Gastrocnemius medialis (tissue), 4 donors: ENCODE data around the gene ASPG.

ENCODE experiments used
- CTCF ChIP-seq, 5 experiments: fragments of 450-650 bp in 3 of 5; fragments of 200-600 bp in 2 of 5; sonication (generic) in 2 of 5; IDR thresholded peaks in 4 of 5; conservative IDR thresholded peaks in 1 of 5; 1 replicate in 4 of 5; 2 replicates in 1 of 5; pipeline ENCODE4 v1.5.1; 2016 to 2019; ENCODE audit warnings: antibody characterized with exemption in 5 of 5, mild to moderate bottlenecking in 3 of 5, moderate library complexity in 3 of 5
- POLR2A ChIP-seq, 2 donors: fragments of 450-650 bp; IDR thresholded peaks; one replicate each; pipeline ENCODE4 v1.6.1; 2017; ENCODE audit warnings: antibody characterized with exemption in 2 of 2, mild to moderate bottlenecking in 2 of 2, moderate library complexity in 2 of 2

GRCh38 chr14:104162495-104162894 is 77.0 kb downstream of the ASPG start:
- TF ChIP-seq CTCF (IDR thresholded peaks at IDR 0.05 in 4 of 5, conservative IDR thresholded peaks at IDR 0.05 in 1 of 5) (no peak), POLR2A (IDR thresholded peaks at IDR 0.05) (no peak)
